Stomach (tissue), 4 donors: ENCODE measurements around the gene CHD1.

Source experiments
- CTCF ChIP-seq, 7 experiments: fragments of 450-650 bp in 4 of 7; fragments of 200-600 bp in 3 of 7; sonication (generic) in 3 of 7; IDR thresholded peaks; one replicate each; pipeline ENCODE4 v1.5.1; 2016 to 2019; ENCODE audit warnings: antibody characterized with exemption in 7 of 7, control low read depth in 2 of 7, mild to moderate bottlenecking in 1 of 7
- POLR2AphosphoS5 ChIP-seq, 3 donors: sonication (generic); formaldehyde crosslinking; IDR thresholded peaks; one replicate each; pipeline ENCODE4 v1.6.1; 2016; ENCODE audit warnings: antibody characterized with exemption in 3 of 3

GRCh38 chr5:98957307-98957706 is 28.5 kb upstream of the CHD1 start:
- TF ChIP-seq CTCF (IDR thresholded peaks at IDR 0.05) (no peak), POLR2AphosphoS5 (IDR thresholded peaks at IDR 0.05) (no peak)
